Fibroblast of villous mesenchyme (primary cell): ENCODE data around the gene TBCK. TPM values are rescaled to one million over a fixed set of nuclear protein-coding genes. Genes with fewer than 3 reads are reported as not detected.
"Not testable (repeated sequence)": the region's sequence is repeated elsewhere in the genome, so short reads cannot be mapped to it uniquely, and the experiment has no call there.

Source experiments
- DNase-seq: peaks from one replicate; pipeline ENCODE4 v3.0.0-alpha.2; 2010; ENCODE audit warnings: low read depth
- H3K4me3 ChIP-seq: 2 replicates; pipeline ENCODE4 v1.5.1; 2011; ENCODE audit warnings: low read depth, mild to moderate bottlenecking, low read length
- CTCF ChIP-seq: IDR thresholded peaks from 2 replicates; pipeline ENCODE4 v1.5.1; 2012; ENCODE audit warnings: low read depth, mild to moderate bottlenecking, low read length; ENCODE audit not compliant: insufficient read depth
- total RNA-seq: library from RNA; depleted of rRNA; stranded (reverse); fragments of >200 nt; gene quantifications from 2 replicates; pipeline ENCODE4 v1.2.3, GENCODE V29; 2012

Gene TBCK
- total RNA-seq, 1 donor: 80.3 TPM

GRCh38 chr4:106325800-106326199 lies 9.8 kb upstream of the TBCK start:
- no peak overlapping the region for H3K4me3 ChIP-seq
- no peak for DNase-seq
- no peak for TF ChIP-seq CTCF

GRCh38 chr4:106323119-106323518 lies 7.1 kb upstream of the TBCK start:
- H3K4me3 ChIP-seq: no peak overlapping the region
- no peak for TF ChIP-seq CTCF
- DNase-seq: no peak

- H3K4me3 ChIP-seq, DNase-seq: not testable (repeated sequence)
Observed at GRCh38 chr4:106321814-106322213, 5.8 kb upstream of the TBCK start.

GRCh38 chr4:106321168-106321567 lies 5.2 kb upstream of the TBCK start:
- not testable (repeated sequence) for H3K4me3 ChIP-seq, DNase-seq

- H3K4me3 ChIP-seq: no peak overlapping the region
- TF ChIP-seq CTCF: no peak
- DNase-seq: no peak
Observed at GRCh38 chr4:106320235-106320634, 4.2 kb upstream of the TBCK start.

GRCh38 chr4:106318511-106318910 lies 2.5 kb upstream of the TBCK start:
- H3K4me3 ChIP-seq: no peak overlapping the region
- TF ChIP-seq CTCF: no peak
- no peak for DNase-seq

GRCh38 chr4:106317815-106318214 lies 1.8 kb upstream of the TBCK start:
- no peak overlapping the region for H3K4me3 ChIP-seq

More at GRCh38 chr4:106317815-106318214, 1.8 kb upstream of the TBCK start:
- no peak for DNase-seq
- TF ChIP-seq CTCF: no peak
